Activated CD4-positive, CD25-positive, alpha-beta regulatory T cell treated with anti-CD3 and anti-CD28 coated beads, Interleukin-2, amount 50 U/mL, for 72 hours (primary cell): Measurements from ENCODE around the gene TPRG1L.

Source experiments
- DNase-seq: peaks from one replicate; pipeline ENCODE4 v3.0.0; 2021

The TPRG1L gene

GRCh38 chr1:3594706-3595377 is 30.0 kb upstream of the TPRG1L start:
- no peak for DNase-seq

DNA sequence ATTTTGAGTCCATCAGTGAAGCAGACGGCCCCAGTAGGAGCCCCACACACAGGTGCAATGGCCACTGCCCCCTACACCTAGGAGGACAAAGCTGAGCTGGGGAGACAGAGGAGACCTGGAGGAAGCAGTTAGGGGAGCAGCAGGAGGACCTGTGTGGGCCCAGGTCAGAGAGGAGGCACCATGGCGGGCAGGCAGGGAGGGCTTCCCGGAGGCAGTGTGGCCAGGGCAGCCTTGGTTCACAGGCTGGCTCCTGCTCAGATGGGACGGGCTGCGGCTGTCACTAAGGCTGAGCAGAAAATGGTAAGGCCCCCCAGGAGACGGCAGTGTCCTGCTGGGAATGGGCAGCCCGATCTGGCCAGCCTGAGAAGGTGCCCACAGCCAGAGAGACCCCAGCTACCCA is 28.9 kb upstream of the TPRG1L start:
- DNase-seq, result no peak

GRCh38 chr1:3596663-3597598 is 27.9 kb upstream of the TPRG1L start:
- no peak for DNase-seq

GRCh38 chr1:3597599-3597964 is 27.2 kb upstream of the TPRG1L start:
- no peak for DNase-seq

DNA sequence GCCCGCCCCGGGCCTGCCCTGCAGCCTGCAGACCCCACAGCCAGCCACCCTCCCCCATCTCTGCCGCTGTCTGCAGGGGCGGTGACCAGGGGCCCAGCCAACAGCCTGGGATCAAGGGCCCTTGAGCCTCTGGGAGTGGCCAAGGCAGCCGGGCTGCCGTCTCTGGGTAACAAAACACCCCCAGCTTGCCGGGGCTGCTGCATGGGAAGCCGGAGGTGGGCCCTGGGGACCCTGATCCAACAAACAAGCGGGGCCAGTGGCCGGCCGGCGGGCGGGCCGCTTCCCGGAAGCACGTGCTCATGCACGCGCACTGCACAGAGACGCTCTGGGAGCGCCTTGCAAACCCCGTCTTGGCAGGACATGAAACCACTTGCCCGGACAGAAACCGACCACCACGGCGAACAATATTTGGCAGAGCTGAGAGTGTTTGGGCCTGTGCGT is 26.7 kb upstream of the TPRG1L start:
- DNase-seq, result no peak

GRCh38 chr1:3598522-3599285 is 26.1 kb upstream of the TPRG1L start:
- no peak for DNase-seq

- no peak for DNase-seq
These were observed 25.5 kb upstream of the TPRG1L start for GRCh38 chr1:3599286-3599811.

GRCh38 chr1:3599816-3600215 is 25.0 kb upstream of the TPRG1L start:
- DNase-seq, result no peak

- no peak for DNase-seq
These were observed 24.5 kb upstream of the TPRG1L start for GRCh38 chr1:3600354-3600753.

GRCh38 chr1:3601743-3602142 is 23.1 kb upstream of the TPRG1L start:
- DNase-seq, result no peak

DNA sequence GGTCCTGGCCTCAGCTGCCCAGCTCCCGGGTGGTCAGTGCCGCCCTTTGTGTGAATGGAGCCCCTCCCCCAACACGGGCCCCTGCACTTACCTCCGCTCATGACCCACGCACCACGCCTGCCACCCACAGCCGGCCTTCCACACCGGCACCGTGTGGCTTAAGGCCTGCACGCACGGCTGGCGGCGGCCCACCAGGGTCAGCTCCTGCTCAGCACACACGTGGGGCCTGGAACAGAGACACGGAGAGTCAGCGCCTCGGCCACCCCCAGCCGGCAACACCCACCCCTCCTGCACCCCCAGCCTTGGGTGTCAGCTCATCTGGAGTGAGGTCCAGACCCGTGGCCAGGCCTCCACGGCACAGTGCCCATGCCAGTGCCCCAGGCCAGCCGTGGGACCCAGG is 22.4 kb upstream of the TPRG1L start:
- DNase-seq, result no peak

DNA sequence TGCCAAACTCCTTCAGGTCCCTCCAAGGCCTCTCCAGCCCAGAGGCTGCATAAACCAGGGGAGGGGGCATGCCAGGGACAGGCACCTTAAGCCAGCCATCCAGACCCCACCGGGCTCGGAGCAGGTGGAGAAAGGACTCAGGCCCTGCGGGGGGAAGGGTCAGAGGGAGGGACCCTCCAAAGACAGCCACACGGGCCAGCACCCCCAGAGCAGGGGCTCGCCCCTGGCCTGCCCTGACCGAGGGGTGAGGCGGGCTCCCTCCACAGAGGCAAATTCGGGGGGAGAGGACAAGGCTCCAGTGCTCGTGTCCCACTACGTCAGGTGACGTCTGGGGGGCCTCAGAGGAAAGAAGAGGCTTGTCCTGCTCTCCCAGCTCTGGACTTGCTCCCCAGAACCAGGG is 21.7 kb upstream of the TPRG1L start:
- no peak for DNase-seq

GRCh38 chr1:3603571-3604467 is 21.0 kb upstream of the TPRG1L start:
- DNase-seq, result no peak

- no peak for DNase-seq
These were observed 20.3 kb upstream of the TPRG1L start for GRCh38 chr1:3604468-3604974.

- no peak for DNase-seq
These were observed 19.6 kb upstream of the TPRG1L start for GRCh38 chr1:3604997-3605823.

- DNase-seq, result no peak
These were observed 17.8 kb upstream of the TPRG1L start for GRCh38 chr1:3606779-3607702.

DNA sequence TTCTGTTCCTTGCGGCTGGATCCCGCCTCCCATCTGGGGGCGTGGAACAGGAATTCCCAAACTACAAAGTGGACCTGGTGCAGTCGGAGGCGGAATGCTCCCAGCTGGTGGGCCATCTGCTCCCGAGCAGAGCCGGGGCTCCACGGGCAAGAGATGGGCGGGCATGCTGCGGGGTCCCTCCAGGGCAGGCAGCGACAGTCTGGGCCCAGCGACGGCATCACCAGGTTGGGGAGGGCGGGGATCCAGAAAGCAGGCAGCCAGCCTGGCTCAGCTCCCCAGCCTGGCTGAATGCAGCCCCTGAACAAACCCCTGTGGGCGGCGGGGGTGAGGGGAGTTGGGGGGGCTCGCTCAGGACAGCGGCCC is 17.1 kb upstream of the TPRG1L start:
- no peak for DNase-seq

GRCh38 chr1:3608154-3608553 is 16.7 kb upstream of the TPRG1L start:
- no peak for DNase-seq

DNA sequence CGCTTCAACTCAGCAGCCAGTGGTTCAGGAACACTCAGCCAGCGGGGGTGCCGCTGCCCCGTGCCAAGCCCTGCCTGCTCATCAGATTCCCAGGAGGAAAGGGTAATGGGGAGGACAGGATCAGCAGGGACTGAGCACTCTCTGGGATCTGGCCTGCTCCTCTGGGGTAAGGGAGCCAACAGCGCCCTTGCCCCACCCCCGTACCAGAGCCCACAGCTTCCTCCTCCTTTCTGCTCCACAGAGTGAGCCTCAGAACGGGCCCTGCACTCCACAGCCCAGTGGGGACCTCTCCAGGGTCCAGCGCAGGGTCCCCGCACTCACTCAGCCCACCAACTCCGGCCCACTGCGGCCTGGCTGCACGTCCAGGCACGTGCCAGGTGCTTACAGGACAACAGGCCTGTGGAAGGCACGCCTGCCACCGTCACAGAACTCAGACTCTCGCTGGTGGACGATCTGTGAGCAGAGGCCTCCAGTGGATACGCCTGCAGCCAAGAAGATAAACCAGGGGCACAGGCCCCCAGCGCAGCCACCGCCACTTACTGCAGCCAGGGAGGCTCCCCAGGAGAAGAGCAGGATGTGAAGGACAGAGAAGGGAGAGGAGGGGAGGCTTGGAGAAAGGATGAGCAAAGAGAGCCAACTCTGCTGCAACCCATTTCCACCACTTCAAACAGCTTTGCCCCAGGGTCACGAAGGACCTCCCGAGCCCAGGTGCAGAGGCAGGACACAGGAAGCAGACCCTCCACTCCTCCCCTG is 15.6 kb upstream of the TPRG1L start:
- no peak for DNase-seq
